Measurements from ENCODE around the gene SLC34A1.

DNA sequence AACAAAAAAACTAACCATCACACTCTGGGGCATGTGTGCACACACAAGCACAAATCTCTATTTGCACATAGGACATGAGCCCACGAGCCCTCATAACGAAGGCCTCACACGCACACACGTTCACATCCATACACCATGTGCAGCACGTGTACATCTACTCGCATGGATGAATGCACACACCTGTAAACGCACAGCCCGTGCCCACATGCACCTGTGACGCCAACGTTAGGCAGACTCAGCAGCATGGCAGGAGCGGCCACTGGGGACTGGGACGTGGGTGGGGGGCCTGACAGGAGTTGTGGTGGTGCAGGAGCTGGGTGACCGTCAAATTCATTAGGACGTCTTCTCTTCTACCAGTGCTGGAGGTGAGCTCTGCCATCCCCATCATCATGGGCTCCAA lies 3.2 kb downstream of the SLC34A1 start:
- no peak for TF ChIP-seq CTCF (conservative IDR thresholded peaks at IDR 0.05; ENCODE audit: low read depth, low read length)
- no peak for TF ChIP-seq POLR2A (IDR thresholded peaks at IDR 0.05; ENCODE audit: low read depth, low read length)
- TF ChIP-seq SMC3 (IDR thresholded peaks at IDR 0.05; ENCODE audit: low read depth, low read length): no peak
- no peak for TF ChIP-seq RAD21 (IDR thresholded peaks at IDR 0.05; ENCODE audit: low read length)
- TF ChIP-seq, protein P1, sequence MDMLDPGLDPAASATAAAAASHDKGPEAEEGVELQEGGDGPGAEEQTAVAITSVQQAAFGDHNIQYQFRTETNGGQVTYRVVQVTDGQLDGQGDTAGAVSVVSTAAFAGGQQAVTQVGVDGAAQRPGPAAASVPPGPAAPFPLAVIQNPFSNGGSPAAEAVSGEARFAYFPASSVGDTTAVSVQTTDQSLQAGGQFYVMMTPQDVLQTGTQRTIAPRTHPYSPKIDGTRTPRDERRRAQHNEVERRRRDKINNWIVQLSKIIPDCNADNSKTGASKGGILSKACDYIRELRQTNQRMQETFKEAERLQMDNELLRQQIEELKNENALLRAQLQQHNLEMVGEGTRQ (IDR thresholded peaks at IDR 0.05; ENCODE audit: low read depth, low read length): no peak
- no peak for TF ChIP-seq BHLHE40 (IDR thresholded peaks at IDR 0.05; ENCODE audit: low read depth, low read length)
- TF ChIP-seq MAZ (IDR thresholded peaks at IDR 0.05; ENCODE audit: borderline replicate concordance, low read depth, low read length): no peak
- no peak for TF ChIP-seq CEBPB (IDR thresholded peaks at IDR 0.05; ENCODE audit: low read depth, low read length)
- no peak for TF ChIP-seq CHD1 (IDR thresholded peaks at IDR 0.05; ENCODE audit: low read depth, low read length)
- TF ChIP-seq, protein P2, sequence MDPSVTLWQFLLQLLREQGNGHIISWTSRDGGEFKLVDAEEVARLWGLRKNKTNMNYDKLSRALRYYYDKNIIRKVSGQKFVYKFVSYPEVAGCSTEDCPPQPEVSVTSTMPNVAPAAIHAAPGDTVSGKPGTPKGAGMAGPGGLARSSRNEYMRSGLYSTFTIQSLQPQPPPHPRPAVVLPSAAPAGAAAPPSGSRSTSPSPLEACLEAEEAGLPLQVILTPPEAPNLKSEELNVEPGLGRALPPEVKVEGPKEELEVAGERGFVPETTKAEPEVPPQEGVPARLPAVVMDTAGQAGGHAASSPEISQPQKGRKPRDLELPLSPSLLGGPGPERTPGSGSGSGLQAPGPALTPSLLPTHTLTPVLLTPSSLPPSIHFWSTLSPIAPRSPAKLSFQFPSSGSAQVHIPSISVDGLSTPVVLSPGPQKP (IDR thresholded peaks at IDR 0.05; ENCODE audit: borderline replicate concordance, low read depth, low read length): no peak

Data from IMR-90 (cell line).